Adipose tissue (tissue), 3 donors: ENCODE results near the gene BMP7. TPM values are rescaled to one million over a fixed set of nuclear protein-coding genes. Genes with fewer than 3 reads are reported as not detected.

Experiments
- H3K27ac ChIP-seq: one replicate; pipeline ENCODE4 v1.5.1; 2013; ENCODE audit warnings: low read depth, low read length
- WGBS, 3 donors: extraction: QIAGEN DNeasy Blood & Tissue Kit; methylation state at CpG; one replicate each; pipeline ENCODE4 v1.1.7; 2013; 5-methylcytosine and 5-hydroxymethylcytosine counted together
- polyA plus RNA-seq, 3 donors: library from polyadenylated mRNA; stranded (reverse); fragments of 200-250 nt; gene quantifications; one replicate each; pipeline ENCODE4 v1.2.3, GENCODE V29; 2013
- donor health status: healthy with polysubstance abuse.
- donor health status: Bipolar disorder and iron deficiency.
- donor health status: healthy.

The BMP7 gene
- 1 to 10 TPM in 1 of 3 donors, under 1 TPM in 2; 0.41 to 1.1 (median 0.43) TPM for polyA plus RNA-seq

DNA sequence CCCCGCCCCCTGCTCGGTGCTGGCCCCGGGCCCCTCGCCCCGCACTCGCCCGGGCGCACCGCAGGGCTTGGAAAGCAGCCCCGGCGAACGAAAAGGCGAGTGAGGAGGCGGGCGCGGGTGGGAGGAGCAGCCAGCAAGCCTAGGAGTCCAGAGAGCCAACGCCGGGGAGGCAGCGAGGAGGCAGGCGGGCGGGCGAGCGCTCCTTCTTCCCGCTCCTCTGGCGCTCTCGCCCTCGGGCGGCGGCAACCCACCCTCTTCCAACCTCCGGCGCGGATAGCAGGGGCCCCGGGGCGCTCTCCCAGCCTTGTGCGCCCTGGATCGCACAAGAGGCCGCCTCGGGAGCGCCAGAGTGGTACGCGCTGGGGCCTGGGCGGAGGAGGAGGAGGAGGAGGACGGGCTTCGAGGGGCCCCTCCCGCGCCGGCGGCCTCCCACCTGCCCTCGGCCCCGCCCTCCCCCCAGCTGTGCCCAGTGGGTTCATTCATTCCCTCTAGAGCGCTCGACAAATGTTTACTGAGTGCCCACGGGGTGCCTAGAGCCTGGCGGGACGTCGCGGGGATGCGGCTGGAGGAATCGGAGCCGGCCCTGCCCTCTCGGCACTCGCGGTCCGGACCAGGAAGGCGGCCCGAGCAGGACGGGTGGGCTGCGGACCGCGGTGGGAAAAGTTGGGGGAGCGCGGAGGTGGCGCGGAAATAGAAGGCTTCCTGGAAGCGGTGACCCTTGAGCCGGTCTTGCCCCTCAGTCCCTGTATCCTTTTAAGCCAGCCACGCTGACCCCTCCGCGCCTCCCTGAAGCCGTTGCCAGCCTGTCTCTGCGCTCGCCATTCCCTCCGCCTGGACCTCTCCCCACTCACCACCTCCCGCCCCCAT lies at the start of gene BMP7:
Gene BMP7, minus strand, starts transcription at position 351 of the 867 bp plus-strand sequence. CDS start 519 bp downstream, outside the sequence.
- H3K27ac ChIP-seq, result no peak within 1 kb of the TSS

GRCh38 chr20:57315976-57316480 lies 49.6 kb upstream of the BMP7 start:
- 75 to 86% (median 86%) methylated on average over 8 of the region's 8 CpGs for WGBS, 3 donors

More for the DNA sequence above, at the start of gene BMP7:
- WGBS, 3 donors, result 1 to 8% (median 1%) methylated on average over 66 to 84 of the region's 84 CpGs

GRCh38 chr20:57315083-57315975 lies 48.9 kb upstream of the BMP7 start:
- WGBS, 3 donors, result 79 to 87% (median 82%) methylated on average over 8 of the region's 8 CpGs
- no peak overlapping the region for H3K27ac ChIP-seq

More at GRCh38 chr20:57315976-57316480, 49.6 kb upstream of the BMP7 start:
- H3K27ac ChIP-seq, result no peak overlapping the region

- 78 to 92% (median 92%) methylated on average over 5 of the region's 5 CpGs for WGBS, 3 donors
- H3K27ac ChIP-seq, result no peak overlapping the region
Observed at GRCh38 chr20:57313951-57314350, 47.5 kb upstream of the BMP7 start.

DNA sequence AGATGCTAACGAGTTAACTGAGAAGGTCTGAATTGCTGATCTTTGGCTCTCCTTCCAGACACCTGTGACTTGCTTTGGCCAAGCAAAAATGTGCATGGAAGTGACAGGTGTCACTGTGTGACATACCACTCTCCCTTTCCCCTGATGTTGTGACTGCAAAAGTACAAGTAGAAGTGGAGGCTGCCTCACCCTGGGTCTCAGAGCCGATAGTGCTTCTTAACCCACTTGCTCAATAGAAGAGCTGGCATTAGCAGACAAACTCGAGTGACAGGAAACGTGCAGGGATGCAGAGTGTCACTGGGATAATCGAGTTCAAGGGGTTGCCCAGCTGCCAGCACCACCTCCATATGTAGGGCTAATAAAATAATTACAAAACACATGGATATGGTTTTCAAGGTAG lies 46.8 kb upstream of the BMP7 start:
- WGBS, 3 donors, result 49 to 68% (median 55%) methylated on average over 5 of the region's 5 CpGs
- H3K27ac ChIP-seq, result no peak overlapping the region

DNA sequence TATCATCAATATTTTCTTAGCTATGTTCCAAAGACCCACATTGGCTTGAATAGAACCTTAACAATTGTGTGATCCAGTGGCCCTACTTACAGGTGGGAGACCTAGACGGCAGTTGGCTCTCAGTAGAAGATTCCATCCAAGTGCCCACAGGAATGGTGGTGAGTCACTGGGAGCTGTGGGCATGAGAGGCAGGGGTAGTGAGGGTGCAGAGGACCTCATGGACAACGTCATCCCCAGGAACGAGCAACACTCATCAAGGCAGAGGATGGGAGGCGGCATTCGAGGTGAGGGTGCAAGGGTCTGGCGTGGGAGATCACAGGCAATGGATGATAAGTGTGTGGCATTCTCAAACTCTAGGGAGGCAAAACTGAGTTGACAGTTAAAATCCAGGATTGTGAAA lies 45.7 kb upstream of the BMP7 start:
- H3K27ac ChIP-seq, result no peak overlapping the region
- WGBS, 3 donors, result 74 to 94% (median 87%) methylated on average over 6 of the region's 6 CpGs

GRCh38 chr20:57310821-57311514 lies 44.5 kb upstream of the BMP7 start:
- no peak overlapping the region for H3K27ac ChIP-seq
- 94 to 97% (median 95%) methylated on average over 11 of the region's 11 CpGs for WGBS, 3 donors

GRCh38 chr20:57309544-57310115 lies 43.2 kb upstream of the BMP7 start:
- WGBS, 3 donors, result 47 to 77% (median 67%) methylated on average over 9 of the region's 9 CpGs
- no peak overlapping the region for H3K27ac ChIP-seq

GRCh38 chr20:57308451-57309271 lies 42.2 kb upstream of the BMP7 start:
- no peak overlapping the region for H3K27ac ChIP-seq
- WGBS, 3 donors, result 52 to 56% (median 55%) methylated on average over 13 of the region's 13 CpGs

DNA sequence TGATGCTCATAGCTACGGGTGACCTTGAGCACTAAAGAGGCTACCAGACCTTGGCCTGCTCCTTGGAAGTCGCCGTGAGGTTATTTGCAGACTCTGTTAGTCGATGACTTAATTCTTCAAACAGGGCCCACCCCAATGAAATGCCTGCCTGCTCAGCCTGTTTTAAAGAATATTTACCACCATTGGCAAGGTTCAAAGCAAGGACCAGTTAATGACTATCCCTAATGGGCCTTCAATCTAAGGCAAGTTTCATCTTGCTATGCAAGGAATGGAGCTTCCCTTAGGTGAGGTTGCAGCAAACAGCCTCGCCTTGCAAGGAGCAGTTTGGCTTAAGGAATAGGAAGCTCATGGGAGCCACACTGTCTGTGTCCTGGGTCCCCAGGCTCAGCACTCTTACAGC lies 40.3 kb upstream of the BMP7 start:
- 63 to 89% (median 88%) methylated on average over 5 of the region's 5 CpGs for WGBS, 3 donors

GRCh38 chr20:57301026-57301425 lies 34.6 kb upstream of the BMP7 start:
- WGBS, 3 donors, result 69 to 70% (median 70%) methylated on average over 14 of the region's 14 CpGs
- H3K27ac ChIP-seq, result no peak overlapping the region

More for the DNA sequence above, 40.3 kb upstream of the BMP7 start:
- H3K27ac ChIP-seq, result no peak overlapping the region

DNA sequence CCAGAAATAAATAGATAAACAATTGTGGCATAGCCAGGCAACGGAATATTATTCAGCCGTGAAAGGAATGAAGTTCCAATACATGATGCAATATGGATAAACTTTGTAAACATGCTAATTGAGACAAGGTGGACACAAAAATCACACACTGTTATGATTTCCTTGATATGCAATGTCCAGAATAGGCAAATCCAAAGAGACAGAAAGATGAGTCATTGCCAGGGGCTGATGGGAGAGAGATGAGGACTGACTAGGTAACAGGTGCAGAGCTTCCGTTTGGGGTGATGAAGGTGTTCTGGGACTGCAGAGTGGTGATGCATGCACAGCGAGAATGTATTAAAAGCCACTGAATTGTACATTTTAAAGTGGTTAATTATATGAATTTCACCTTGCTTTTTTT lies 32.0 kb upstream of the BMP7 start:
- no peak overlapping the region for H3K27ac ChIP-seq
- WGBS, 3 donors, result 80 to 85% (median 84%) methylated on average over 4 of the region's 4 CpGs

DNA sequence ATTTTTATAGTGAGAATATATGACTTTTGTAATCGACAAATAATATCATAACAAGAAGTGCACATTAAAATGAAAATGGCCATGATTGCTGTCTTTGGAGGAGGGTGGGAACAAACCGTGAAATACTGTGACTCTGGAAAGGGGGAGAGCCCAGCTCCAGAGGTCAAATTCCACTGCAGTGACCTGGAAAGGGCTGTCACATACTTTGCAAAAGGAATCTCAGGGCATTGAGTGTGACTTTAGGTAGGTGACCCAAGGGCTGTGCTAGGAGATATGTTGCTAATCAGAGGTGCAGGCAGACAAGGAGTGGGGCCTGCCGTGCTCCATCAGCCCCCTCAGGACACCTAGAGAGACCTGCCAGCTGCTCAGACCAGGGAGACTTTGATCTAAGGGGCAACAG lies 28.1 kb upstream of the BMP7 start:
- WGBS, 3 donors, result 64 to 70% (median 68%) methylated on average over 3 of the region's 3 CpGs
- no peak overlapping the region for H3K27ac ChIP-seq

- WGBS, 3 donors, result 73 to 80% (median 80%) methylated on average over 7 of the region's 7 CpGs
- no peak overlapping the region for H3K27ac ChIP-seq
Observed at GRCh38 chr20:57293995-57294394, 27.6 kb upstream of the BMP7 start.

GRCh38 chr20:57292611-57293010 lies 26.2 kb upstream of the BMP7 start:
- no peak overlapping the region for H3K27ac ChIP-seq
- 72 to 96% (median 82%) methylated on average over 2 of the region's 2 CpGs for WGBS, 3 donors

GRCh38 chr20:57291694-57292093 lies 25.3 kb upstream of the BMP7 start:
- H3K27ac ChIP-seq, result no peak overlapping the region
- WGBS, 3 donors, result 78 to 87% (median 85%) methylated on average over 6 of the region's 6 CpGs

- WGBS, 3 donors, result 45 to 71% (median 64%) methylated on average over 10 of the region's 10 CpGs
- H3K27ac ChIP-seq, result no peak overlapping the region
Observed at GRCh38 chr20:57291003-57291402, 24.6 kb upstream of the BMP7 start.
